ENCODE measurements around the gene MME. TPM values are rescaled to one million over a fixed set of nuclear protein-coding genes. Genes with fewer than 3 reads are reported as not detected.

Gene MME
- 29.3 to 33.3 TPM (median 31.7 TPM) in 3 replicates for total RNA-seq

DNA sequence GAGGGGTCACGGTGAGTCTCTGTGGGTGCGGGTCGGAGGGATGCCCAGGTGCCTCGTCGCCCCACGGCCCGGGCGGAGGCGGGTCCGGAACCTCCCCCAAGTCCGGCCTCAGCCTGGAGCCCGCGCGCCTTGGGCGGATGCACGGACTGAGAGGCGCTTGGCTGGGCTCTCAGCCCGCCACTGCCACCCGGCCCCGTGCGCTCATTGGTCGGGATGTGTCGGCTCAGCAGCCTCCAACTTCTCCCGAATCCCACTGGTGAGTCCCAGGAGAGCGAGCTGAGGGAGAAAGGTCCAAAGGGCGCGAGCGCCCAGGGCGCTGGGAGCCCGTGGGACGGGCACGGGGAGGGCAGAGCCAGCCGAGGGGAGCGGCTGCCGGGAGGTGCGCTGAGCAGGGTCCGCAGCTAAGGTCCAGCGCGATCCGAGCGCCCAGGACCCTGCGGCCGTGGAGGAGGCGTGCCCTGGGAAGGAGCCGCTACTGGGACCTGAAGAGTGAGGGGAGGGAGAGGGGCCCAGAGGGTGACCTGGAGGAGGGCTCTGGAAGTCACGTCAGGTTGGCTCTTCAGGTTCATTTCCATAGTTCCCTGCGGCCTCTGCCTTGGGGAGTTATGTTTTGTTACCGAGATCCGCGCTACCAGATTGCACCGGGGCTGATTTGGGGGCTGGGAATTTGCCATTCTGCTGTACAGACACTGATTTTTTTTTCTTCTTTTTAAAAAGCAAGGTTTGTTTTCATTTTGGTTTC, at the start of gene MME:
Gene MME, plus strand, starts transcription at position 574 of the 742 bp plus-strand sequence. CDS start 3,849 bp downstream, outside the sequence.
- H3K9me3 Mint-ChIP-seq, result peaks cover 10% of the 10 kb centered on the region
- DNase-seq (ENCODE audit: low spot score in 2 of 2, unreplicated experiment in 2 of 2), result peak in 1 of 2 experiments; percentile 60

DNA sequence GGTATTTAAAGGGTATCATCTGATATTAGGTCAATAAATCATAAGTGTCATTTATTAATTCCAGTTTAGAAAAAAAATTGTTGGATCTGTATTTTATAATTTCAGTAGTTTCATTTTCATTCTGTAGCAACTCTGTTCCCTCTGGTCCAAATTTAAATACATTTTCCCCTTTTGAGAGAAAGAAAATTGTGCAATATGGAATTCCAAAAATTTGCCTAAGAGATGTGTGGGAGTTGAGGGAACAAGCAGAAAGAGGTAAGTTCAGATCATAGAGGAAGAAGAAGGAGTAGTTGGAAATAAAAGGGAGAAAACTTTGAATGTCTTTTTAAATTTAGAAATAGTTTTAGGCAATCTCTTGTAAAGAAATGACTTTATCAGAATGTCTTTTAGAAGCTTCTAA, 48.9 kb upstream of the MME start:
- Mint-ChIP-seq H3K4me1 (peaks cover 51% of the 10 kb centered on the region), H3K27me3 (ENCODE audit: low read depth) (peaks cover 11% of the 10 kb centered on the region), H3K27ac (peak overlapping the region; percentile 88), H3K4me3 (no peak overlapping the region), H3K36me3 (peaks cover 17% of the 10 kb centered on the region), H3K9me3 (peaks cover 23% of the 10 kb centered on the region)
- no peak for DNase-seq (ENCODE audit: low spot score in 2 of 2, unreplicated experiment in 2 of 2)
- TF ChIP-seq, protein P1, sequence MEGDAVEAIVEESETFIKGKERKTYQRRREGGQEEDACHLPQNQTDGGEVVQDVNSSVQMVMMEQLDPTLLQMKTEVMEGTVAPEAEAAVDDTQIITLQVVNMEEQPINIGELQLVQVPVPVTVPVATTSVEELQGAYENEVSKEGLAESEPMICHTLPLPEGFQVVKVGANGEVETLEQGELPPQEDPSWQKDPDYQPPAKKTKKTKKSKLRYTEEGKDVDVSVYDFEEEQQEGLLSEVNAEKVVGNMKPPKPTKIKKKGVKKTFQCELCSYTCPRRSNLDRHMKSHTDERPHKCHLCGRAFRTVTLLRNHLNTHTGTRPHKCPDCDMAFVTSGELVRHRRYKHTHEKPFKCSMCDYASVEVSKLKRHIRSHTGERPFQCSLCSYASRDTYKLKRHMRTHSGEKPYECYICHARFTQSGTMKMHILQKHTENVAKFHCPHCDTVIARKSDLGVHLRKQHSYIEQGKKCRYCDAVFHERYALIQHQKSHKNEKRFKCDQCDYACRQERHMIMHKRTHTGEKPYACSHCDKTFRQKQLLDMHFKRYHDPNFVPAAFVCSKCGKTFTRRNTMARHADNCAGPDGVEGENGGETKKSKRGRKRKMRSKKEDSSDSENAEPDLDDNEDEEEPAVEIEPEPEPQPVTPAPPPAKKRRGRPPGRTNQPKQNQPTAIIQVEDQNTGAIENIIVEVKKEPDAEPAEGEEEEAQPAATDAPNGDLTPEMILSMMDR (IDR thresholded peaks at IDR 0.05; ENCODE audit: unreplicated experiment), result no peak

More for the DNA sequence above, at the start of gene MME:
- Mint-ChIP-seq H3K27ac (peak within 1 kb of the TSS; percentile 74), H3K4me3 (peak within 1 kb of the TSS; percentile 74), H3K27me3 (ENCODE audit: low read depth) (peaks cover 24% of the 10 kb centered on the region), H3K36me3 (no peaks in the 10 kb centered on the region), H3K4me1 (peaks cover 28% of the 10 kb centered on the region)
- TF ChIP-seq, protein P1 (IDR thresholded peaks at IDR 0.05; ENCODE audit: unreplicated experiment), result no peak

DNA sequence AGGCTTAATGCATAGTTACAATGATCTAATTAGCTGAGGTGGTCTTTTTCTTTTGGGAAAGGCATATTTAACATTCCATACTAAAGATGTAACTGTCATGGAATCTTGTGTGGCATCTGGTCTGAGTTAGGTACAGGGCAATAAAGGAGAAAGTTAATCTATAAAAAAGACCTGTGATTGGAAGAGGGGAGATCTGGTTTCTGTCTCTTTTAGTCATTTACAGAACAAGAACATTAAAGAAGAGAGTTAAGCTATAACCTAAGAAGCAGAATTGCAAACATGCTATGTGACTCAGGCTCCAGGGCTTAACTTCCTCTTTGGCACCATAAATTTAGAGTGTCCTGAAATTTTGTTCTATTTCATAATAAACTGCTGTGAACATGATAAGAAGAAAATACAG, 47.2 kb upstream of the MME start:
- Mint-ChIP-seq H3K4me3 (no peak overlapping the region), H3K27ac (peak overlapping the region; percentile 60), H3K4me1 (peaks cover 45% of the 10 kb centered on the region), H3K36me3 (peaks cover 20% of the 10 kb centered on the region), H3K9me3 (peaks cover 29% of the 10 kb centered on the region), H3K27me3 (ENCODE audit: low read depth) (peaks cover 2% of the 10 kb centered on the region)
- TF ChIP-seq, protein P1 (IDR thresholded peaks at IDR 0.05; ENCODE audit: unreplicated experiment), result no peak
- DNase-seq (ENCODE audit: low spot score in 2 of 2, unreplicated experiment in 2 of 2), result no peak

DNA sequence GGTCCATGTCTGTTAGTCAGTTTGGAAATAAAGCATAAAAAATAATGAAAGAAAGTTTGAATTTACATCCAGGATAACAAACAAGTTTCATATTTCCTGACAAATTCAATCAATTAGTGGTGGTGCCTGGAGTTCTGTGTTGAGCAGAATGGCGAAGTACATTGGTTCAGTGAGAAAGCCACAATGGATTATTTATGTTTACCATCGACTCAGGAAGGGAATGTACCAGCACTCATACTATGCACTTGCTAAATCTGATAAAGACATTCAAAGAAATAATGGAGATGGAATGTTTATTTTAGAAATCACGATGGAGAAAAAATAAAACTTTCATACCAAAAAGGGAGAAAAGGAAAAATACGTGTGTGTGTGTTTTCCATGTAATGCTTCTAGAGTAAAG, 45.3 kb upstream of the MME start:
- no peak overlapping the region for H3K4me3 Mint-ChIP-seq

DNA sequence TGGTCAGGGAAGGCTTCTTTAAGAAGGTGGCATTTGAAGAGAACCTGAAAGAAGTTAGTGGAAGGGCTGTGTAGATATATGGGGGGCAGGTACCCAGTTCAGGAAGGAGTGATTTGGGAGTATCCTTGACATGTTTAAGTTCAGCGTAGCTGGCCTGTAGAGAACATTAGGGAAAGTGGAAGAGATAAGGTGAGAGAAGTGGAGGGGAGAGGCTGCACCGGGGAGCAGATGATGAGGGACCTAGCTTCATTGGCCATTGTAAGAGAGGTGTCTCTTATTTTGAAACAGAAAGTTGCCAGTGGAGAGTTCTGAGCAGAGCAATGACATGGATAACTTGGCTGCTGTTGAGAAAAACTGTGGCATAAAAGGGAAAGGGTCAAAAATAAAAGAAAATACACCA, 44.6 kb upstream of the MME start:
- peaks cover 23% of the 10 kb centered on the region for H3K9me3 Mint-ChIP-seq
- no peak for DNase-seq (ENCODE audit: low spot score in 2 of 2, unreplicated experiment in 2 of 2)
- no peak overlapping the region for H3K27ac Mint-ChIP-seq
- H3K27me3 Mint-ChIP-seq (ENCODE audit: low read depth), result no peaks in the 10 kb centered on the region
- no peak overlapping the region for H3K4me3 Mint-ChIP-seq
- TF ChIP-seq, protein P1 (IDR thresholded peaks at IDR 0.05; ENCODE audit: unreplicated experiment), result no peak
- peaks cover 11% of the 10 kb centered on the region for H3K36me3 Mint-ChIP-seq
- H3K4me1 Mint-ChIP-seq, result peaks cover 44% of the 10 kb centered on the region

More for the DNA sequence above, 45.3 kb upstream of the MME start:
- H3K4me1 Mint-ChIP-seq, result peaks cover 45% of the 10 kb centered on the region
- no peaks in the 10 kb centered on the region for H3K27me3 Mint-ChIP-seq (ENCODE audit: low read depth)
- DNase-seq (ENCODE audit: low spot score in 2 of 2, unreplicated experiment in 2 of 2), result no peak
- peaks cover 13% of the 10 kb centered on the region for H3K36me3 Mint-ChIP-seq
- H3K27ac Mint-ChIP-seq, result no peak overlapping the region
- TF ChIP-seq, protein P1 (IDR thresholded peaks at IDR 0.05; ENCODE audit: unreplicated experiment), result no peak
- peaks cover 26% of the 10 kb centered on the region for H3K9me3 Mint-ChIP-seq
